ENCODE data around the gene MAPKAPK5.
"Not testable (repeated sequence)": the region's sequence is repeated elsewhere in the genome, so short reads cannot be mapped to it uniquely, and the experiment has no call there.

MAPKAPK5 gene

GRCh38 chr12:111827907-111828306 is 14.1 kb upstream of the MAPKAPK5 start:
- DNase-seq (ENCODE audit: low read depth in 2 of 2) = no peak

DNA sequence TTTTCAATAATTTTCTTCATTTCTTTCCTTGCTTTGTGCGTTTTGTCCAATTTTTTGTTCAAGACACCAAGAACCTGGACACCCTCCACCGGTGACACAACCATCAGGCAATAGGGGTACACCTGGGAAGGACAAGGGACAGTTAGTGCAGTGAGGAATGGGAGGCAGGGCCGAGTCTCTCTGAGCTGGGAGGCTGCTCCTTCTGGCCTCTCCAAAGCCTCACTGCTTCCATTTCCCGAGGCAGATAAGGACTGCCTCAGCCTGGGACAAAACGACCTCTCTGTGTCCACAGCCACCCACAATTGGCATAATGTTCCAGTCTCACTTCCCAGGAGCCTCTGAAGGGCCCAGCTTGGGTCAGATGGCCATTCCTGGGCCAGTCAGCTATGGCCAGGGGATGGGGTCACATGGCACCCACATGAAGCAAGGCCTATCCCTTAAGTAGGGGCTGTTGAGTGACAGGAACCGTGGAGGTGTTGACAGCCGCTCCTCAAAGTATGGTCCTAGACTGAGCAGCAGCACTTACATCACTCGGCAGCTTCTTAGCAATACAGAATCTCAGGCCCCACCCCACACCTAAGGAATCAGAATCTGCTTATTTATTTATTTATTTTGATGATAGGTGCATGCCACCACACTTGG is 13.6 kb upstream of the MAPKAPK5 start:
- no peak for DNase-seq (ENCODE audit: low read depth in 2 of 2)

DNA sequence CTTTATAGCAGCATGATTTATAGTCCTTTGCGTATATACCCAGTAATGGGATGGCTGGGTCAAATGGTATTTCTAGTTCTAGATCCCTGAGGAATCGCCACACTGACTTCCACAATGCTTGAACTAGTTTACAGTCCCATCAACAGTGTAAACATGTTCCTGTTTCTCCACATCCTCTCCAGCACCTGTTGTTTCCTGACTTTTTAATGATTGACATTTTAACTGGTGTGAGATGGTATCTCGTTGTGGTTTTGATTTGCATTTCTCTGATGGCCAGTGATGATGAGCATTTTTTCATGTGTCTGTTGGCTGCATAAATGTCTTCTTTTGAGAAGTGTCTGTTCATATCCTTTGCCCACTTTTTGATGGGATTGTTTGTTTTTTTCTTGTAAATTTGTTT is 12.4 kb upstream of the MAPKAPK5 start:
- DNase-seq (ENCODE audit: low read depth in 2 of 2) = not testable (repeated sequence)

DNA sequence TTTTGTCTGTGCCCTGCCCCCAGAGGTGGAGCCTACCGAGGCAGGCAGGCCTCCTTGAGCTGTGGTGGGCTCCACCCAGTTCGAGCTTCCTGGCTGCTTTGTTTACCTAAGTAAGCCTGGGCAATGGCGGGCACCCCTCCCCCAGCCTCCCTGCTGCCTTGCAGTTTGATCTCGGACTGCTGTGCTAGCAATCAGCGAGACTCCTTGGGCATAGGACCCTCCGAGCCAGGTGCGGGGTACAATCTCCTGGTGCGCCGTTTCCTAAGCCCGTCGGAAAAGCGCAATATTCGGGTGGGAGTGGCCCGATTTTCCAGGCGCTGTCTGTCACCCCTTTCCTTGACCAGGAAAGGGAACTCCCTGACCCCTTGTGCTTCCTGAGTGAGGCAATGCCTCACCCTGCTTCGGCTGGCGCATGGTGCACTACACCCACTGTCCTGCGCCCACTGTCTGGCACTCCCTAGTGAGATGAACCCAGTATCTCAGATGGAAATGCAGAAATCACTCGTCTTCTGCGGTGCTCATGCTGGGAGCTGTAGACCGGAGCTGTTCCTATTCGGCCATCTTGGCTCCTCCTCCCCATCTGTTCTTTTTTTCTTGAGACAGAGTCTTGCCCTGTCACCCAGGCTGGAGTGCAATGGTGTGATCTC is 7.2 kb upstream of the MAPKAPK5 start:
- not testable (repeated sequence) for DNase-seq (ENCODE audit: low read depth in 2 of 2)

DNA sequence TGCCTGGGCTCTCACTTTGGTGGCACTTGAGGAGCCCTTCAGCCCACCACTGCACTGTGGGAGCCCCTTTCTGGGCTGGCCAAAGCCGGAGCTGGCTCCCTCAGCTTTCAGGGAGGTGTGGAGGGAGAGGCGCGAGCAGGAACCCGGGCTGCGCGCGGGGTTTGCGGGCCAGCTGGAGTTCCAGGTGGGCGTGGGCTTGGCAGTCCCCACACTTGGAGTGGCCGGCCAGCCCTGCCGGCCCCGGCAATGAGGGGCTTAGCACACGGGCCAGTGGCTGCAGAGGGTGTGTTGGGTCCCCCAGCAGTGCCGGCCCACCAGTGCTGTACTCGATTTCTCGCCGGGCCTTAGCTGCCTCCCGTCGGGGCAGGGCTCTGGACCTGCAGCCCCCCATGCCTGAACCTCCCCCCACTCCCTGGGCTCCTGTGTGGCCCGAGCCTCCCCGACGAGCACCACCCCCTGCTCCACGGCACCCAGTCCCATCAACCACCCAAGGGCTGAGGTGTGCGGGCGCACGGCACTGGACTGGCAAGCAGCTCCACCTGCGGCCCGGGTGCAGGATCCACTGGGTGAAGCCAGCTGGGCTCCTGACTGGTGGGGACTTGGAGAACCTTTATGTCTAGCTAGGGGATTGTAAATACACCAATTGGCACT is 6.4 kb upstream of the MAPKAPK5 start:
- DNase-seq (ENCODE audit: low read depth in 2 of 2) = not testable (repeated sequence)

GRCh38 chr12:111838353-111838752 is 3.7 kb upstream of the MAPKAPK5 start:
- no peak for DNase-seq (ENCODE audit: low read depth in 2 of 2)

DNA sequence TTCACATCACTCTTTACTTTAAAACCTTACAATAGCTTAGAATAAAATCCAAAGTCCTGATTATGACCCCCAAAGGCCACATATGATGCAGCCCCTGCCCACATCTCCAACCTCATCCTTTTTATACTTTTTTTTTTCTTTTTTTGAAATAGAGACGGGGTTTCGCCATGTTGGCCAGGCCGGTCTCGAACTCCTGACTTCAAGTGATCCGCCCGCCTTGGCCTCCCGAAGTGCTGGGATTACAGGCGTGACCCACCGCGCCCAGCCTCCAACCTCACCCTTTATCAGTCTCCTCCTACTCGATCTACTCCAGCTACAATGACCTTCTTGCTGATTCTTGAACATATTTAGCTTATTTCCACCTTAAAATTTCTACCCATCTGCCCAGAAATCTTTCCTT is 1.2 kb upstream of the MAPKAPK5 start:
- DNase-seq (ENCODE audit: low read depth in 2 of 2) = no peak

- no peak for DNase-seq (ENCODE audit: low read depth in 2 of 2)
Measured at GRCh38 chr12:111841236-111841749, 735 bp upstream of the MAPKAPK5 start.

- DNase-seq (ENCODE audit: low read depth in 2 of 2) = no peak
Measured at GRCh38 chr12:111842556-111843396, 748 bp downstream of the MAPKAPK5 start.

- no peak for DNase-seq (ENCODE audit: low read depth in 2 of 2)
Measured at GRCh38 chr12:111846016-111846415, 4.0 kb downstream of the MAPKAPK5 start.

DNA sequence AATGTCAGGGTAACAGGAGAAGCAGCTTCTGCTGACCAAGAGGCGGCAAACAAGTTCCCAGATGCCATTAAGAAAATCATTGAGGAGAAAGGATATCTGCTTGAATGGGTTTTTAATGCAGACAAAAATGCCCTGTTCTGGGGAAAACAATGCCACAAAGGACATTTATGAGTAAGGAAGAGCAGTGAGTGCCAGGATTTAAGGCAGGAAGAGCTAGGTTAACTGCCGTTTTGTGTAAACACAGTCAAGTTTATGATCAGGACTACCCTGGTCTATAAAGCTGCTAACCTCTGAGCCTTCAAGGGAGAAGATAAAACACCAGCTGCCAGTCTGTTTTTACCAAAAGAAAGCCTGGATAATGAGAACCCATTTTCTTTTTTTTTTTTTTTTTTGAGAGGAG is 8.5 kb downstream of the MAPKAPK5 start:
- no peak for DNase-seq (ENCODE audit: low read depth in 2 of 2)

GRCh38 chr12:111858186-111858585 is 16.2 kb downstream of the MAPKAPK5 start:
- no peak for DNase-seq (ENCODE audit: low read depth in 2 of 2)

- DNase-seq (ENCODE audit: low read depth in 2 of 2) = no peak
Measured at GRCh38 chr12:111858778-111859177, 16.8 kb downstream of the MAPKAPK5 start.

DNA sequence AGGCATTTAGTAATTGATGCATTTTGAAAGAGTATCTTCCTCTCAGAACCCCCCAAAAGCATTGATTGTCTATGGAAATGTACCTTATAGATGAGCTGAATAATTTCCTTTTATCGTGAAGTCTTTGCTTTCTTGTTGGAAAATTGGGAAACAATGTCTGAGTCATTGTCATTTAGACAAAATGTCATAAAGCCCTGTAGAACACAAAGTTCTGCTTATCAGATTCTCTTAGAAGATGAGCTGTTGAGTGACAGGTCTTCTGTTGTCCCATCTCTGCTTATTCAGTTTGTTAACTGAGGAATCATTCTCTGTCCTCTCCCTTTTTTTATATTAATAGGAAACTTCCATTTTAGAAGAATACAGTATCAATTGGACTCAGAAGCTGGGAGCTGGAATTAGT is 22.9 kb downstream of the MAPKAPK5 start:
- DNase-seq (ENCODE audit: low read depth in 2 of 2) = no peak

DNA sequence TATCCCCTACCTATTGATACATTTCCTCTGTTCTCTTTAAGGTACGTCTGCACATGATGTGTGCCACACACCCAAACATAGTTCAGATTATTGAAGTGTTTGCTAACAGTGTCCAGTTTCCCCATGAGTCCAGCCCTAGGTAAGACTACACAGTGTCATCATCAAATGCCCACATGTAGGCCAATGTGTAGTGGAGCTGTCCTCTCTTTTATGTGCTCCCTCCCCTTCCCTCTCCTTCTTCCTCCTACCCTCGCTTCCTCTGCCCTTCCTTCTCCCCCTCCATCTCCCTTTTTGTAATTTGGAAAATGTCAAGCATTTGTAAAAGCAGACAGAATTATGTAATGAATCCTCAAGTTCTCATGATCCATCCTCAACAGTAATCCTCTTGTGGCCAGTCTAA is 25.5 kb downstream of the MAPKAPK5 start:
- no peak for DNase-seq (ENCODE audit: low read depth in 2 of 2)

DNA sequence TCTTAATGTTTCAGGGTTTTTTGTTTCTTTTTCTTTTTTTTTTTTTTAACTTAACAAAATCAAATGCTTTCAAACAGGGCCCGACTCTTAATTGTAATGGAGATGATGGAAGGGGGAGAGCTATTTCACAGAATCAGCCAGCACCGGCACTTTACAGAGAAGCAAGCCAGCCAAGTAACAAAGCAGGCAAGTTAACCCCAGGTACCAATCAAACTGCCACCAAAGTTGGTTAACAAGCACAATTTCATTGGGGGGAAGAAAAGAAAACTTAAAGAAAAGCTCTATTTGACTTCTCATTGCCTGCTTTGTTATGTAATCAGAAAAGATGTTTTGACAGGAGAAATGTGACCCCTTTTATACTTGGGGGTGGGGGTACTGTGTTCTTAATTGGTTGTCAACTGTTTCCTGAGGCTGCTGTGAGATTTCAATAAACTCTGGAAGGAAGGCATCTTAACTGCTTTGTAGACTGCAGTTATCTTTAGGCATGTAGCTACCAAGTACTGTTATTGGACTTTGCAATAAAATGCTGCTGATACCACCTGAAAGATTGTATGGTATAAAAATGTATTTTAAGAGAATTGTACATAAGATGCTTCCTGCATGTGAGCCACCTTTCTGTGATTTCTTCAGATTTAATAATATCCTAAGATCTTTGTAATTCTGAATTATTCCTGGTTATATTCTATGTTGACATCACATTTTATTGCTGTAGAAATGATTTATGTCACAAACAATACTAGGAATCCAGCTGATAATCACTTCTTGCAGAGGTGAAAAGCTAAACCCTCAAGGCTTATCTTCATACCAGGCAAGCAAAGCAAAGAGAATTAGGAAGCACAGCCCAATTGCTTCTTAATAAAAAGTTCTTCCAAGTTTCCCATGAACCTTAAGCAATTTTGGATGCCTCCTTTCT is 26.9 kb downstream of the MAPKAPK5 start:
- DNase-seq (ENCODE audit: low read depth in 2 of 2) = no peak

DNA sequence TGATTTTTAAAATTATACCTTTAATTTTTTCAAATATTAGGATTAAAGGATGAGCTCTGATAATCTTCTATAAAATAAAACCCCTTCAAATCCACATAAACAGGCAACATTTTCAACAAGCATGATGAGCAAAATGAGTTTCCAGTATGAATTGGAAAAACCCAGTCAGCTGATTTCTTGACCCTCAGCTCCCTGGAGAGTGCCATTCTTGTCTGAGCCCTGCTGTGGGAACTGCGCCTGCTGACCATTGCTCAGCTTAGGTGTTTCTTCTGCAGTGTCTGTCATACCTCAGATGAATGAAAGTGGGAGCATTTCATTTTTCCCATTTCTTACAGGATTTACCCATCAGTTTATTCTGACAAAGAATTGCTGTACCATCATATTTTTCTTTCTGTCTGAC is 27.6 kb downstream of the MAPKAPK5 start:
- DNase-seq (ENCODE audit: low read depth in 2 of 2) = no peak

DNA sequence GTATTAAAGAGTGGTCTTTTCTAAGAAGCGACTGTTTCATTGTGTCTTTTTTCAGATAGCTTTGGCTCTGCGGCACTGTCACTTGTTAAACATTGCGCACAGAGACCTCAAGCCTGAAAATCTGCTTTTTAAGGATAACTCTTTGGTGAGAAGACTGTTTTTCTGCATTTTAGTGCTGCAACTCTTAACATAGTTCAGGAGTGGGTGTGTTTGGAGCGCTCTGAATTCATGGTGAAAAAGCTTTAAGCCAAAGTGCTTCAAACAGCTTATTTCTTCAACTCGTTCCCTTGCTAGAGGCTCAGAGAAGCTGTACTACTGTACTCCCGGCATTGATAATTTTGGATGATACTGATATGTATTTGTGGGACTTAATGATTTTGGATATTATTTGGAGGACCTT is 28.2 kb downstream of the MAPKAPK5 start:
- no peak for DNase-seq (ENCODE audit: low read depth in 2 of 2)

GRCh38 chr12:111870706-111871105 is 28.7 kb downstream of the MAPKAPK5 start:
- no peak for DNase-seq (ENCODE audit: low read depth in 2 of 2)

- no peak for DNase-seq (ENCODE audit: low read depth in 2 of 2)
Measured at GRCh38 chr12:111873113-111873512, 31.1 kb downstream of the MAPKAPK5 start.

DNA sequence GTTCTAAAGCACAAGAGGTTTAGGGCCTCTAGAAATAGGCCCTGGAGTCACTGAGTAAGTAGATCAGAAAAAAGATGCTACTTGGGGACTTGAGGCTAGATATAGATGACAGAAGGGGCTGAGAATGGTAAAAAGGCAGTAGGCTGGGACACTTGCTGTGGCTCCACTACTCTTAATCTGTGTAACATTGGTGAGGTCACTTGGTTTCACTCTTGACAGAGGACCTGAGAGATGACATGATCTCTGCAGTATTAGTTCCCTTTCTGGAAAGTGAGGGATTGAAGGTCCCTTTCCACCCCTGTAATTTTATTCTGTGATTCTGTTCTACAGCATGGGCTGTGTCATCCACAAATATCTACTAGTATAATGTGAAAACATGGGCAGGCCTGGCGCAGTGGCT is 39.7 kb downstream of the MAPKAPK5 start:
- DNase-seq (ENCODE audit: low read depth in 2 of 2) = no peak
